Tibial artery (tissue), 4 donors: Measurements from ENCODE around the gene SDHC.
A peak's percentile ranks its signal among the peaks of the same experiment; 100 is the strongest.
"Not testable (repeated sequence)": the region's sequence is repeated elsewhere in the genome, so short reads cannot be mapped to it uniquely, and the experiment has no call there.

Experiments
- DNase-seq, 2 donors: peaks; one replicate each; pipeline ENCODE4 v3.0.0-alpha.2; 2019
- H3K27ac ChIP-seq, 2 donors: fragments of 200-600 bp; sonication (generic) in 1 of 2; 1 replicate in 1 of 2; 2 replicates in 1 of 2; pipeline ENCODE4 v1.5.1; 2018 to 2019; ENCODE audit warnings: mild to moderate bottlenecking in 1 of 2
- H3K27me3 ChIP-seq, 2 donors: fragments of 200-600 bp; sonication (generic) in 1 of 2; one replicate each; pipeline versions ENCODE4 v1.5.1 to v1.6.0; 2016 to 2019
- H3K36me3 ChIP-seq, 3 donors: fragments of 200-600 bp; sonication (generic) in 2 of 3; one replicate each; pipeline ENCODE4 v1.5.1; 2016 to 2019; ENCODE audit warnings: mild to moderate bottlenecking in 2 of 3
- H3K4me1 ChIP-seq, 4 donors: fragments of 200-600 bp; sonication (generic) in 2 of 4; 1 replicate in 3 of 4; 2 replicates in 1 of 4; pipeline ENCODE4 v1.5.1; 2016 to 2019
- H3K4me3 ChIP-seq, 2 donors: fragments of 200-600 bp; sonication (generic) in 1 of 2; 1 replicate in 1 of 2; 2 replicates in 1 of 2; pipeline ENCODE4 v1.5.1; 2018 to 2019; ENCODE audit warnings: mild to moderate bottlenecking in 2 of 2
- H3K9me3 ChIP-seq, 3 donors: fragments of 200-600 bp; sonication (generic) in 1 of 3; one replicate each; pipeline ENCODE4 v1.5.1; 2016 to 2019
- CTCF ChIP-seq, 2 experiments: fragments of 200-600 bp in 1 of 2; fragments of 450-650 bp in 1 of 2; IDR thresholded peaks; one replicate each; pipeline ENCODE4 v1.5.1; 2017 to 2019; ENCODE audit warnings: antibody characterized with exemption in 2 of 2, mild to moderate bottlenecking in 1 of 2, moderate library complexity in 1 of 2
- intact Hi-C: fragments of 100-400 bp; cut with DNase I; formaldehyde crosslinking; loops from one replicate; pipeline ENCODE4 v1.15.0; 2023; ENCODE audit warnings: low total_unique reads

SDHC gene

DNA sequence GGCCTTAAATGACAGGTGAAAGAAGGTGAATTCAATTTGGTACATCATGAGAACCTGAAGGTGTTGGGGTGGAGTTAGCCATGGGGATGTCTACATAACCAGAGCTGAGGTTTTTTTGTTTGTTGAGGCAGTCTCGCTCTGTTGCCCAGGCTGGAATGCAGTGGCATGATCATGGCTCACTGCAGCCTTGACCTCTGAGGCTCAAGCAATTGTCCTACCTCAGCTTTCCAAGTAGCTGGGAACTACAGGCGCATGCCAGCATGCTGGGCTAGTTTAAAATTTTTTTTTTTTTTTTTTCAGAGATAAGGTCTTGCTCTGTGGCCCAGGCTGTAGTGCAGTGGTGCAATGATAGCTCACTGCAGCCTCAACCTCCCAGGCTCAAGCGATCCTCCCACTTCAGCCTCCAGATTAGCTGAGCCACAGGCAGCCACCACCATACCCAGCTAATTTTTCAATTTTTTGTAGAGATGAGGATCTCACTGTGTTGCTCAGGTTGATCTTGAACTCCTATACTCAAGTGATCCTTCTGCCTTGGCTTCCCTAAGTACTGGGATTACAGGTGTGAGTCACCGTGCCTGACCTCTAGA lies 2.5 kb upstream of the SDHC start:
- intact Hi-C loops: no loop called here
- no peak for TF ChIP-seq CTCF (IDR thresholded peaks at IDR 0.05)

DNA sequence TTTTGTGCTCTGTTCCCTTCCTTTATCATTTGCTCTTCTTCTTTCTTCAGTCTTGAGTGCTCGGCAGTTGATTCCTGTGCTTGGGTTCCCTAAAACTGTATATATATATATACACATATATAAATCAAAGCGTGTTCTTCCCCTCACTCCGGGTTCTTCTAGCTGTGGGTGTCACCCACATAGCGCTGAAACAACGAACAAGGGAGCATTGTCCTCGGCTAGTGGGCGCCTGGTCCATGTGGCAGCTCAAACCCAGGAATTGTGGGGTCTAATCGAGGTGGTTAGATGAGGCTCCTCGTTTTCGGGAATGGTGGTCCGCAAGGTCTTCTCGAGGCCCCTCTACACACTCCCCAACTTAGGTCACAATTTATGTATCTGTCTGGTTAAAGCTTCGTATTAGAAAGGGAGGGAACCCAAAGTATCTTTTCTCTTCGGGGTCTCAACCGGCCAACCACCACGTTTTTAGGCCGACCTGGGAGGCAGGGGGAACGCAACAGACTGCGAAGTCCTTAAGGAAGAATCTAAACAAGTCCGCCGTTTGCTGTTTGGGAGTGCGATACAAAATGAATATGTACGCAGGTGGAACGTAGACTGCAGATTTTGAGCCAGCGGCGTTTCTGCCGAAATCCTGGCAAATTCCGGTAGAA lies 504 bp upstream of the SDHC start:
- Histone ChIP-seq H3K9me3 (no peaks in the 10 kb centered on the region), H3K4me1 (peaks cover 0 to 17% (median 12%) of the 10 kb centered on the region in 4 donors), H3K4me3 (peak overlapping the region; percentile 80 to 96), H3K27ac (peak overlapping the region; percentile 89 to 91), H3K36me3 (peaks cover 0 to 2% (median 0%) of the 10 kb centered on the region in 3 donors), H3K27me3 (peaks cover 0 to 6% of the 10 kb centered on the region in 2 donors)
- no peak for TF ChIP-seq CTCF (IDR thresholded peaks at IDR 0.05)
- intact Hi-C loops: no loop called here
- no peak for DNase-seq

More for the DNA sequence above, 2.5 kb upstream of the SDHC start:
- DNase-seq: no peak
- no peaks in the 10 kb centered on the region for H3K36me3 ChIP-seq
- H3K9me3 ChIP-seq: no peaks in the 10 kb centered on the region
- peaks cover 0 to 6% of the 10 kb centered on the region in 2 donors for H3K27me3 ChIP-seq
- H3K4me3 ChIP-seq: no peak overlapping the region
- no peak overlapping the region for H3K27ac ChIP-seq
- H3K4me1 ChIP-seq: peaks cover 0 to 17% (median 12%) of the 10 kb centered on the region in 4 donors

DNA sequence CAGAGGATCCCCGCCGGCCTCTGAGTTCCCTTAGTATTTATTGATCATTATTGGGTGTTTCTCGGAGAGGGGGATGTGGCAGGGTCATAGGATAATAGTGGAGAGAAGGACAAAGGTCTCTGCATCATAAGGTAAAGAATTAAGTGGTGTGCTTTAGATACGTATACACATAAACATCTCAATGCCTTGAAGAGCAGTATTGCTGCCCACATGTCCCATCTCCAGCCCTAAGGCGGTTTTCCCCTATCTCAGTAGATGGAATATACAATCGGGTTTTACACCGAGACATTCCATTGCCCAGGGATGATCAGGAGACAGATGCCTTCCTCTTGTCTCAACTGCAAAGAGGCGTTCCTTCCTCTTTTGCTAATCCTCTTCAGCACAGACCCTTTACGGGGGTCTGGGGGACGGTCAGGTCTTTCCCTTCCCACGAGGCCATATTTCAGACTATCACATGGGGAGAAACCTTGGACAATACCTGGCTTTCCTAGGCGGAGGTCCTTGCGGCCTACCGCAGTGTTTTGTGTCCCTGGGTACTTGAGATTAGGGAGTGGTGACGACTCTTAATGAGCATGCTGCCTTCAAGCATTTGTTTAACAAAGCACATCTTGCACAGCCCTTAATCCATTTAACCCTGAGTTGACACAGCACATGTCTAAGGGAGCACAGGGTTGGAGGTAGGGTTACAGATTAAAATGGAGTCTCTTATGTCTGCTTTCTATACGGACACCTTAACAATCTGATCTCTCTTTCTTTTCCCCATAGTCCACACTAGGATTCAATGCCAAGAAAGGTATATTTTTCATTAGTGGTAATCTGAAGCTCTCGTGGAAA lies 1.9 kb downstream of the SDHC start:
- peaks cover 0 to 17% (median 12%) of the 10 kb centered on the region in 4 donors for H3K4me1 ChIP-seq
- H3K27ac ChIP-seq, intact Hi-C loops, DNase-seq, H3K4me3 ChIP-seq, H3K9me3 ChIP-seq, H3K27me3 ChIP-seq: not testable (repeated sequence)
- H3K36me3 ChIP-seq: peaks cover 0 to 18% (median 0%) of the 10 kb centered on the region in 3 donors

GRCh38 chr1:161324020-161324419 lies 9.8 kb downstream of the SDHC start:
- H3K4me3 ChIP-seq: no peak overlapping the region
- no peak for DNase-seq
- no peak overlapping the region for H3K27ac ChIP-seq
- no peaks in the 10 kb centered on the region for H3K27me3 ChIP-seq
- no peaks in the 10 kb centered on the region for H3K9me3 ChIP-seq
- peaks cover 39 to 66% (median 57%) of the 10 kb centered on the region in 3 donors for H3K36me3 ChIP-seq
- intact Hi-C loops: no loop called here
- no peaks in the 10 kb centered on the region for H3K4me1 ChIP-seq
- TF ChIP-seq CTCF (IDR thresholded peaks at IDR 0.05): no peak

DNA sequence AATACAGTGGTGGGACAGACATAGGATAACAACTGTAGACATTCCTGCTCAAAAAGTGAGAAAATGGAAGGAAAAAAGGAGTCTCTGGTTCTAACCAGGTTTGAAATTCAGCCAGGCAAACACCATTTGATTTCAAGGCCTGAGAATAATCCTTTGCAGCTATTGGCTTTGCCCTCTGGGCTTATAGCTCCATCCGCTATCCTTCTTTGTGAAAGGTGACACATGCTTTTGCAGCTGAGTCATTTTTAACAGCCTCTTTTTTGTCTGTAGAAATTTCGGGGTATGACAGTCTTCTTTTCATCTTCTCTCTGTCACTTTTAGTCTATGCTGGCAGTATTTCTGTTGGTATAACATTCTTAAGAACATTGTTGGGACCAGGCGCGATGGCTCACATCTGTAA lies 16.2 kb downstream of the SDHC start:
- no peak for DNase-seq
- no peaks in the 10 kb centered on the region for H3K9me3 ChIP-seq
- peaks cover 75 to 94% (median 81%) of the 10 kb centered on the region in 3 donors for H3K36me3 ChIP-seq
- no peaks in the 10 kb centered on the region for H3K27me3 ChIP-seq
- TF ChIP-seq CTCF (IDR thresholded peaks at IDR 0.05): no peak
- no peaks in the 10 kb centered on the region for H3K4me1 ChIP-seq
- no peak overlapping the region for H3K4me3 ChIP-seq
- intact Hi-C loops: no loop called here
- H3K27ac ChIP-seq: no peak overlapping the region

GRCh38 chr1:161333166-161333565 lies 19.0 kb downstream of the SDHC start:
- intact Hi-C loops: no loop called here
- peaks cover 53 to 78% (median 65%) of the 10 kb centered on the region in 3 donors for H3K36me3 ChIP-seq

More at GRCh38 chr1:161333166-161333565, 19.0 kb downstream of the SDHC start:
- H3K27ac ChIP-seq: no peak overlapping the region
- no peak for TF ChIP-seq CTCF (IDR thresholded peaks at IDR 0.05)
- no peaks in the 10 kb centered on the region for H3K4me1 ChIP-seq
- no peak overlapping the region for H3K4me3 ChIP-seq
- DNase-seq: no peak
- H3K27me3 ChIP-seq: no peaks in the 10 kb centered on the region
- no peaks in the 10 kb centered on the region for H3K9me3 ChIP-seq
